GM18858 (cell line): ENCODE results near the gene MBNL1.

ENCODE experiments used
- ATAC-seq: cut with Tn5 transposase; IDR thresholded peaks from one replicate; pipeline ENCODE4 v1.9.1; 2021; ENCODE audit not compliant: unreplicated experiment

MBNL1 gene, protein sequence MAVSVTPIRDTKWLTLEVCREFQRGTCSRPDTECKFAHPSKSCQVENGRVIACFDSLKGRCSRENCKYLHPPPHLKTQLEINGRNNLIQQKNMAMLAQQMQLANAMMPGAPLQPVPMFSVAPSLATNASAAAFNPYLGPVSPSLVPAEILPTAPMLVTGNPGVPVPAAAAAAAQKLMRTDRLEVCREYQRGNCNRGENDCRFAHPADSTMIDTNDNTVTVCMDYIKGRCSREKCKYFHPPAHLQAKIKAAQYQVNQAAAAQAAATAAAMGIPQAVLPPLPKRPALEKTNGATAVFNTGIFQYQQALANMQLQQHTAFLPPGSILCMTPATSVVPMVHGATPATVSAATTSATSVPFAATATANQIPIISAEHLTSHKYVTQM

DNA sequence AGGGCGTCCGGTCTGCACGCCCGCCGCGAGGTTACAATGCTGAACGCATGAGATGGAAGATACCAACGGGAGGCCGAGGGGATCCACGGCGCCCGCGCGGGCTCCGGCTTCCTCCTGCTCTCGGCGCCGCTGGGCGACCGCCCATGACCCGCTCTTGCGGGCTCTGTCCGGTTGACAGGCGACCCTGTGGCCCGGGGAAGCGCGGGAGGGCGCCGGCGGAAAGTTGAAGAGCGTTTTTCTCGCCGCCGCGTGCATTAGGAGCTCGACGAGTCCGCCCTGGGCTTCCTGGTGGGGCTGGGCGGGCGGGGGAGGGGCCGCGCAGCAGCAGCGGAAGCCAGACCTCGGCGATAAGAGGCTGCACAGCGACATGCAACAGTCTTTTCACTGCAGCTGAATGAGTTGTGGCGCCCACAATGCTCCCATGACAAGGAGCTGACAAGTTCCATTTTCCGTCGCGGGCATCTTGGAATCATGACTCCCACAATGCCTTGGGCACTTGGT is at the start of gene MBNL1:
Gene MBNL1 (plus strand): TSS at position 375 of the 501 bp plus-strand sequence. CDS start 31,265 bp downstream, outside the sequence.
- ATAC-seq = peak; percentile 42

DNA sequence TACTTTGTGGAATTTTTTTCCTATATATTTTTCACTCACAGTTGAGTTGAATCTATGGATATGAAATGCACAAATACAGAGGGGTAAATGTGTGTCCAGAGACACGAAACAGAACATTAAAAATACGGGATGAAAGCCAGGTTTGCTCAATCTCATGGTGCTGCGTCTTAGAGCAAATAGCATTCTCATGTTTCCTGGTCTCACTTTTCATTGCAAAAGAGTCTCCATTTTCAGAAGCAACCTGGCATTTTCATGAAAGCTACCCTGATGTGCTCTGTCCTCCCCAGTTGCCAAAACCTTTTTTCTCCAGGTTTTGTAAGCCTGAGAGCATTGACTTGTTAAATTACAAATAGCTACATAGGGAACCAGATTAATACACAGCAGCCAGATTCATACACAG is 49.5 kb upstream of the MBNL1 start:
- no peak for ATAC-seq

DNA sequence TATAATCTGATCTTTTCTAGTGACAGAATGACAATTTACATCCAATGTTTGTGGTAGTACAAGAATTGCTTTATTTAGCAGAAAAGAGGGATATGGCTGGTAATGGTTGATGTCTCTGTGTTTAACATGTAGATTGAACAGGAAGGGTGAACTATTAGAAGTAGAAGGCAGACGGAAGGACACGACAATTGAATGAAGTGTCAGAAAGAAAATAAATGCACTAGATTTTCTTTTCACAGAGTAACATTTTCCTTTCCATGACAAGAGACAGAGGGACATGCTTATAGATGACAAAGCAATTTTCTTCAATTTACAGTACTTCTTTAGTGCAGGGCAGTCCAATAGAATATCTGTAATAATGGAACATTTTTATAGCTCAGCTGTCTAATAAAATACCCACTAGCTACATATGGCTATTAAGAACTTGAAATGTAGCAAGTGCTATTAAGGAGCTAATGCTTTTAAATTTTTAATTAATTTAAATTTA is 48.9 kb upstream of the MBNL1 start:
- no peak for ATAC-seq

DNA sequence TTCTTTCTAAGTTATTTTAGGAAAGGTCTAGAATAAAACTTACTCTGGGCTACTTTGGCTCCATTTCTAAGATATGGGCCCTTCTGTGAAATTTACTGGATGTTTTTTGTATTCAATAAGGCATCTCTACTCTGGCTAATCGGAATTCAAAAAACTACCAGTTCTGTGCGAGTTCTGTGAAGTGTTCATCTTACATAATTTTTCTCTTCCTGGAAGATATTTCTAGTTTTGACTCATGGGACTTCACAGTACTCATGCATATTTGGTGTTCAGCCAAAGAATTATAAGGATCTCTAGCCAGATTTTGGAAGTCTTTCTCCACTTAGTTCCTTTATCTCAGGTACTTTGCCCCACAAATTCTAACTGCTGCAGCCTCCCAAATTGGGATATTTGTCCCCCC is 46.4 kb upstream of the MBNL1 start:
- no peak for ATAC-seq

DNA sequence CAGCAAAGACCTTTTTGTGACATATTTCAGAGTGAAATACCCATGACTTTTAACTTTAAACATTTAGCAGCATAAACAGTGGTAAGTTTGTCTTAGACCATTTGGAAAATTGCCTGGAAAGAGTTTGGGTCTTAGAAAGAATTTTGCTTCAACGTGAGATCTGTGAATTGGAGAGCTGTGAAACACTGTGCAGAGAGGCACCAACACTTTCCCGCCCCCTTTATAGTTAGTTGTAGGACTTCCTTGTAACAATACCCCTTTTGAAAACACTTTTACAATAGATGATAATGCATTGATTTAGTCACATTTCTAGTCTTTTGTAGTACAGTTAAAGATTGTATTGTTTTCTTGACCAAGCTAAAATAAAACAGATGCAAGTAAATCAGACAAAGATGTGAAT is 43.5 kb upstream of the MBNL1 start:
- ATAC-seq = no peak

DNA sequence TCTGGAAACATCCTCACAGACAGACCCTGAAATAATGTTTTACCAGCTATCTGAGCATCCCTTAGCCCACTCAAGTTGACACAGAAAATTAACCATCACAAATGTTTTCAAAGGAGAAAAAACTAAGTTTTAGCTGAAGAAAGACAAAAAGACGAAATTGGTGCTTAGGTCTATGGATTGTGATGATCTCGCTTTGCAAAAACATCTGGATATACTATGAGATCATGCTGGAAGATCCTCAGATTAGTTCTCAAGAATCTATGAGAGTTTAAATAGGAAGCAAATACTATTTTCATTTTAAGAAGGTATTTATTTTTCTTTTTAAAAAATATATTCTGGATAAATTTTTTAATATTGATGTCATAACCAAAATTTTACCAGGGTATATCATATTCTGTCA is 42.6 kb upstream of the MBNL1 start:
- no peak for ATAC-seq

DNA sequence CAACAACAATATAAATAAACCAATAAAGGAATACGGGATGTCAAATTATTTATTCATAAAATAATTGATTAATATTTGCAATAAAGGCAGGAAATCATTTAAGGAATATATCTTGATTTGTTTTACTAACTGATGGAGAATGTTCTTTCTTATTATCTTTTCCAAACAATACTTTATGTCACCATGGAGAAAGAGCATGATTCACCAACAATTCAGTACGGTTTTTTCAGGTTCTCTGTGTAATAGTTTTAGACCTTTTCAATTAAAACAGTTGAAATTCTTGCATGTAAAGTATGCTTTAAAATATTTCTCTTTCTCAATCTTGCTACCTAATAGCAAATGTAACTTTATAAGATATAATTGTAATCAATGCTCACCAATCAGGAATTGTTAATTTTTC is 41.7 kb upstream of the MBNL1 start:
- ATAC-seq = no peak

DNA sequence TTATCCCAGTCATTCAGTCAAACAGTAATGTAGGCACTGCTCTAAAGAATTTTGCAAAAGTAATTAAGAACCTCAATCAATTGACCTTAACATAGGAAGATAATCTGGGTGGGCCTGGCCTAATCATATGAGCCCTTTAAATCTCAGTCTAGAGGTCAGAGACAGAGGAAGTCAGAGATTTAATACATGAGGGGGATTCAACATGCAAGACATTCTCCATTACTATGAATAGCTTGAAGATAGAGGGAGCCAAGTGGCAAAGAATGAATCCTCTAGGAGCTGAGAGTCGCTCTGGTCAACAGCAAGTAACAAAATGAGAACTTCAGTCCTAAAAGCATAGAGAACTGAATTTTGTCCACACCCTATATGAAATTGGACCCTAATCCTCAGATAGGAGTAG is 39.0 kb upstream of the MBNL1 start:
- ATAC-seq = no peak

DNA sequence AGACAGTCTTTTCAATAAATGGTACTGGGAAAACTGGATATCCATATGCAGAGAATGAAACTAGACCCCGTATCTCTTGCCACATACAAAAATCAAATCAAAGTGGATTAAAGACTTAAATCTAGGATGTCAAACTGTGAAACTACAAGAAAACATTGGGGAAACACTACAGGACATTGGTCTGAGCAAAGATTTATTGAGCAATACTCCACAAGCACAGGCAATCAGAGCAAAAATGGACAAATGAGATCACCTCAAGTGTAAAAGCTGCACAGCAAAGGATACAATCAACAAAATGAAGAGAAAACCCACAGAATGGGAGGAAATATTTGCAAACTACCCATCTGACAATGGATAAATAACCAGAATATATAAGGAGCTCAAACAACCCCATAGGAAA is 38.4 kb upstream of the MBNL1 start:
- ATAC-seq = no peak

DNA sequence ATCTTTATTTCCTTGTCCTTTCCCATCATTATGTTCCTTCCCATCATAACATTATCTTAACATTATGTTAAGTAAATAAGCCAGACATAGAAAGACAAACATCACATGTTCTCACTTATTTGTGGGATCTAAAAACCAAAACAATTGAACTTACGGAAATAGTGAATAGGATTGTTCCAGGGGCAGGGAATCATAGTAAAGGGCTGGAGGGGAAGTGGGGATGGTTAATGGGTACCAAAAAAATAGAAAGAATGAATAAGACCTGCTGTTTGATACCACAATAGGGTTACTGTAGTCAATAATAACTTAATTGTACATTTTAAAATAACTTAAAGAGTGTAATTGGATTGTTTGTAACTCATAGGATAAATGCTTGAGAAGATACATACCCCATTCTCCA is 36.7 kb upstream of the MBNL1 start:
- no peak for ATAC-seq

DNA sequence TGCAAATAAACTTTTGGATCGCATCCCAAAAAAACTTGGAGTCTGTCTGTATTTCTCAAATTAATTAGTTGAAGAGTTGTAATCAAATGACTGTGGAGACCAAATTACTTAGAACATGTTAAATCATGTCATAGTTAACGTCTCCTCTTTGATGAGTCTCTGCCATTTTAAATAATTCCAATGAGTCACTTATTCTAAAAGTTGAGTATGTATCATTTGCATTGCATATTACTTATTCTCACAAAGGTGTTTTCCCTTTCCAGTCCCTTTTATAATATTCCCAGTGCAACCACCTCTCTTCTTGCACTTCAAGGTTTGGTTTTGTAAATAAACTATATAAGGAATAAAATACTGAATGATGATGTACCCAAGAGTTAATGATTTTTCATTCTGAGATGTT is 36.0 kb upstream of the MBNL1 start:
- ATAC-seq = no peak

DNA sequence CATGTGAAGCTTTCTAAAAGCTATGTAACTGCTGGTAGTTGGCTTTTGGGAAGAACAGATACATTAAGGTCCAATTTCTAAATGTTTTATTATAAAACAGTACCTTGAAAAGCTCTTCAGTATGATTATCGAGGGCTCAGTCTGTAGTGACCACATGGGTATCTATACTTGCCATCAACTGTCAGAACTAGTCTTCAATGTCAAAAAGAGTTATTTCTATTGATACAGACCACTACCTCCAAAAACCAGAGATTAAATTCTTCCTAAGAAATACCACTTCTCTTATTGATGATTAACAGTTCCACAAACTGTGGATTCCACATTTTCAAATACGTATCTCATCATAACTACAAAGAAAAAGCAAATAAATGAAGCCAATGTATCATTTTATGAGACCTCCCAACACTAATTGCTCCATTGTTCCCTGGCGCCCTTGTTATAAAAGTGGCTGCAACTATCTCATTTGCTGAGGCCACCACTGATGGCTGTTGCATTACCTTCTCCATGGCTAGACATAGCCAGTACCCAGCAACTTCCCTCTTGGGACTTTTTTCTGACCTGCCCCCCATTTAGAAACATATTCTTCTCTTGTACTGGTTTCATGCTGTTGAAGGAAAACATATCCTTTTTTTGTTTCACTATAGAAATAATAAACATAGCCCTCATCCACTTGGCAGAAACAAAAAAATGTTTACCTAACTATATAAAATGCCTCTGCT is 33.9 kb upstream of the MBNL1 start:
- ATAC-seq = no peak

DNA sequence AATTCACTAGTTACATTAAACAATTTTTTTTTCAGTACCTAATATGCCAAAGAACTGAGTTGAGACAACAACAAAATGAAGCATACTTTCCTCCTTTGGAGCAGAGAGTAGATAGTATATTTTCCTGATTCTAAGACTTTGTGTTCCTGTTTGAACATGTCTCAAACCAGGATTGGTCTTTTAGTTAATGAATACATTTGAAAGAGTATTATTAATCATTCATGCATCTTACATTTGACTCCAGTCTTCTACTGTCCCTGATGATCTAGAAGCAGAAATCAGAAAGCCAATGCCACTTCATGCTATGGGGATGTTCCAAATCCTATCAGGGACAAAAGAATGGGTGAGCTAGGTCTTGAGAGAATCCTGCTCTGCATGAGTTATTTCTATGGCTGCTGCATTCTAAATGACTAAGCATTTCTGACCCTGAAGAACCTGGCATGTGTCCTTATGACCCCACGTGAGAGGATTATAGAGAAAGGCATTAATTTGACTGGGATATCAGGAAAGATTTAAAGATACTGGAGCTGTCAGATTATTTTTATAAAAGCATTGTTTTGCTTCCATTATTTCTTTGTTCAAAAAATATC is 32.9 kb upstream of the MBNL1 start:
- ATAC-seq = no peak

DNA sequence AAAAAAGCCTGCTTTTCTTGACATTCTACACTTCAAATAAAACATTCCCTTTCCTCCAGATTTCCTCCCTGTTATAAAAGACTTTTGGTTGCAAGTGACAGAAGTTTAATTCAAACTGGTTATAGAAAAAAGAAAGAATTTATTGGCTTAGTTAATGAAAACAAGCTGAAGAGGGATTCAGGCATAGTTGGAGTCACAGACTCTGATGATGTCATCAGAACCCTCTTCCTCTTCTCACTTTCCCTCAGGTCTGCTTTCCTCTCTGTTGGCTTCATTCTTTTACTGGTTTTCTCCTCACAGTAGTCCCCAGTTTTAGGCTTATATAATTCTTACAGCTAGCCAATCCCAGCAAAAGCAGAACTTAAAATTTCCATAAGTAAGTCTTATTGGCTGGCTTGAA is 32.0 kb upstream of the MBNL1 start:
- ATAC-seq = no peak

DNA sequence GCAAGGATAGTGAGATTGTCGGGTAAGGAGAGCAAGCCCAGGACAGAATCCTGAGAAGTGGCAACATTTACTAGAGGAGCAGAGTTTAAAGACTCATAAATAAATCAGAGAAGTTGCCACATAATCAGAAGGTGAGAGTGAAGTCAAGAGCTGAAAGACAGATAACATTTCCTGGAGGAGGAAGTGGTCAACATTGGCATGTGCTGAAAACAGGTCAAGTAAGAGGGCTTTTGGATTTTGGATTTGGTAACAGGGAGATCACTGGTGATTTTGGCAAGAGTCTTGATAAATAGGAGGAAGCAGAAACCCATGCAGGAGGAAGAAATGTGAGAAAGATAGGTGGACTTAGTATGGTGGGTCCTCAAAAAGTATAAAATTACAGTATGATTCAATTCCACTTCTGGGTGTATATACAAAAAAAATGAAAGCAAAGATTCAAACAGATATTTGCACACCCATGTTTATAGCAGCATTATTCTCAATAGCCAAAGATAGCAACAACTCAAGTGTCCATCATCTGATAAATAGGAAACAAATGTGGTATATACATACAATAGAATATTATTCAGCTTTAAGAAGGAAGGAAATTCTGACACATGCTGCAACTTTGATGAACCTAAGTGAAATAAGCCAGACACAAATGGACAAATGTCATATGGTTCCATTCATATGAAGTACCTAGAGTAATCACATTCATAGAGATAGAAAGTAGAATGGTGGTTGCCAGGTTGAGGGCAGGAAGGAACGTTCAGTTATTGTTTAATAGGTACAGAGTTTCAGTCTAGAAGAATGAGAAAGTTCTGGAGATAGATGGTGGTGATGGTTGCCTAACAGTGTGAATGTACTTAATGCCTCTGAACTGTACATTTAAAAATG is 27.3 kb upstream of the MBNL1 start:
- ATAC-seq = peak; percentile 55

DNA sequence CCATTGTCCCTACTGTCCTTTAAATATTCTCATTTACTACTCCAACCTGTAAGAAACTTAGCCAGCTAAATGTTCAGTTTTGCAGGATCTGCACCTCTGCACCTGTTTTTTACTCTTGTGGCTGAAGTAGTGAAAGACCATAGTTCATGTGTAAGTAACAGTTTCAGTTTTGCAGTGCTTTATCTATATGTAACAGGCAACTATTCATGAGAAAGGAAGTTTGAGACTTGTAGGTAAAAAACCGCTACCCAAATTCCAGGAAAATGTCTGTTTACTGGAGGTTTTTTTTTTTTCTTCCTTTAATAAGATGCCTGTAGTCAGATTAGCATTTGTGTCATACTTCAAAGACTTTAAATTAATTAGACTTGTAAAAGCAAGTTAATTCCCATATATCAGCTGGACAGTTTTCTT is 25.4 kb upstream of the MBNL1 start:
- peak; percentile 66 for ATAC-seq

DNA sequence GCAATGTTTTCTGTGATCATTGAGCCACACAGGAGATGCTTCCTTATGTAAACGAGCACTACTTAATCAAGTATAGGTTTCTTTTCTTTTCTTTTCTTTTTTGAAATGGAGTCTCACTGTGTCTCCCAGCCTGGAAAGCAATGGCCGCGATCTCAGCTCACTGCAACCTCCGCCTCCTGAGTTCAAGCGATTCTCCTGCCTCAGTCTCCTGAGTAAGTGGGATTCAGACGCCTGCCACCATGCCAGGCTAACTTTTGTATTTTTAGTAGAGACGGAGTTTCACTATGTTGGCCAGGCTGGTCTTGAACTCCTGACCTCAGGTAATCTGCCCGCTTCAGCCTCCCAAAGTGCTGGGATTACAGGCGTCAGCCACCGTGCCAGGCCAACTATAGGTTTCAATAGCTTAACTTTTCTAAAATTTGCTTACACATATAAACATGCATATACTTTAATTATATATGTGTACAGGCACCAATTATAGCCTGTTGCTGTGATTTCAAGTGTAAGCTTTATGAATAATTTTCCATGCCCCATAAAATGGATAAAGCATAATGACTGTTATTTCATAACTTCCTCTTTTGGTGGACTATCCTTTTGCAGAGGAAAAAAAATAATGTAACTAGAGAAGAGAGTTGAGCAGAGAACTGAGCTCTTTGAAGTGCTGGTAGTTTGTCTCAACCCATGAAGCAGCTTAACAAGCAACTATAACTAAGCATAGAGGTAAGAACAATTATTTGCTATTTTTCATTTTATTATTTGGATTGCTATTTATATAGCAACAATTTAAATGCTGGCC is 24.8 kb upstream of the MBNL1 start:
- ATAC-seq = peak; percentile 34

DNA sequence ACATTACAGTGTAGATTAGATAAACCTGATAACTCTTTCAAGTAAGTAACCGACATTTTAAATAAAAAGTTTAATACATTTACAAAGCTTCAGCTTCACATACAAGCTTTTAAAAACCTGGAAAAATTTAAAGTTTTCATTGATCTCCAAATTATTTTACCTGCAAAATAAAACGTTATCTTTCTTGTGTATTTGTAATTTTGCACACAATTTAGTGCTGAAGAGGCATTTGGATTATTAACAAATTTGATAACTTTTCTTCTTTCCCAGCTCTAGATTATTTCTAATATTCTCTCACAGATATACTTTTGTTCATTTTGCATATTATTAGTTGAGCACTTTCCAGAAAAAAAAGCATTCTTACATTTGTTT is 24.2 kb upstream of the MBNL1 start:
- ATAC-seq = no peak

DNA sequence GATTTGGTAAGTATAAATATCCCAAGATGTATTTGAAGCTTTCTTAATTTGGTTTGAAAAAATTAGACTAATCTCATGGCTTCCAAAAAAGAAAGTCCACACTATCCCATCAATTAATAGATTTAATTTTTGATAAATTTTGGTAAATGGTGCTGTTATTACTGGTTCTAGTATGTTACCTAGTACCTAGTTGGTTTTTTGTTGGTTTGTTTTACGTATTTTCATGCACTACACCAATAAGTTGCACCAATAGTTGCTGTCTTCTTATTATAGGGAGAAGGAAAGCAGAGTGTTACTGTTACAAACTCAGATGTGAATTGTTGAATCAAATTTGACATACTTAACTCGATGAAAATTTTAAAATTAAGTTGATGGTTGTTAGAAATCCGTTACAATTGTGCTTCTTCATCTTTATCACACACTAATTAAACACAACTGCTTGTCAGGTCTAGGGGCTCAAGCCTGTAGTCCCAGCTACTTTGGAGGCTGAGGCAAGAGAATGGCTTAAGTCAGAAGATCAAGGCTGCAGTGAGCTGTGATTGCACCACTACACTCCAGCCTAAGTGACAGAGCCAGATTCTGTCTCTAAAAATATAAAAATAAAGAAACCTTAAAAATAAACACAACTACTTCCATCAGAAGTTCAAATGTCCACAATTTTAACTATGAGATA is 23.1 kb upstream of the MBNL1 start:
- no peak for ATAC-seq

DNA sequence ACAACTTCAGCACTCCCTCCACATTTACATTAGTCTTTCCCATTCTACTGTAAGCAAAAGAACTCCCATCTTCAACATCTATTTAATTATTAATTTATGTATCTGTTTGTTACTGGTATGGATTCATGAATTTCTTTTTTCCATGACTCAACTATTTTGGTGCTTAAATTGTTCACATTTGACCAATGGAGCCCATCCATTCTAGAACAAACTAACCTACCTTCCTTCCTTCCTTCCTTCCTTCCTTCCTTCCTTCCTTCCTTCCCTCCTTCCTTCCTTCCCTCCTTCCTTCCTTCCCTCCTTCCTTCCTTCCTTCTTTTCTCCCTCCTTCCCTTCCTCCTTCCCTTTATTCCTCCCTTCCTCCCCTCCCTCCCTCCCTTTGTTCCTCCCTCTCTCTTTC is 16.8 kb upstream of the MBNL1 start:
- ATAC-seq = no peak
